ENCODE results near the gene CBX6.
A peak's percentile ranks its signal among the peaks of the same experiment; 100 is the strongest.

Gene CBX6

GRCh38 chr22:38866399-38867123 lies 5.5 kb downstream of the CBX6 start:
- TF ChIP-seq CTCF (conservative IDR thresholded peaks at IDR 0.05; ENCODE audit: low read depth) = no peak
- POLR2A ChIA-PET (ENCODE audit: low non-redundant PET) = no interaction called here
- no peak overlapping the region for H3K27ac ChIP-seq
- no peak for DNase-seq (ENCODE audit: low spot score)
- CTCF ChIA-PET = no interaction called here

GRCh38 chr22:38866024-38866398 lies 6.0 kb downstream of the CBX6 start:
- DNase-seq (ENCODE audit: low spot score) = no peak
- H3K27ac ChIP-seq = no peak overlapping the region; the same call in 1 of the 2 replicates
- CTCF ChIA-PET = no interaction called here
- POLR2A ChIA-PET (ENCODE audit: low non-redundant PET) = no interaction called here
- TF ChIP-seq CTCF (conservative IDR thresholded peaks at IDR 0.05; ENCODE audit: low read depth) = no peak

GRCh38 chr22:38865201-38866023 lies 6.6 kb downstream of the CBX6 start:
- H3K27ac ChIP-seq = peak overlapping the region; percentile 59
- no peak for DNase-seq (ENCODE audit: low spot score)
- CTCF ChIA-PET = interaction anchor here (0.6 kb wide), 1 partner anchor 509 kb away, joined by 3 read pairs; no protein-coding TSS in a partner anchor
- POLR2A ChIA-PET (ENCODE audit: low non-redundant PET) = no interaction called here
- TF ChIP-seq CTCF (conservative IDR thresholded peaks at IDR 0.05; ENCODE audit: low read depth) = no peak

DNA sequence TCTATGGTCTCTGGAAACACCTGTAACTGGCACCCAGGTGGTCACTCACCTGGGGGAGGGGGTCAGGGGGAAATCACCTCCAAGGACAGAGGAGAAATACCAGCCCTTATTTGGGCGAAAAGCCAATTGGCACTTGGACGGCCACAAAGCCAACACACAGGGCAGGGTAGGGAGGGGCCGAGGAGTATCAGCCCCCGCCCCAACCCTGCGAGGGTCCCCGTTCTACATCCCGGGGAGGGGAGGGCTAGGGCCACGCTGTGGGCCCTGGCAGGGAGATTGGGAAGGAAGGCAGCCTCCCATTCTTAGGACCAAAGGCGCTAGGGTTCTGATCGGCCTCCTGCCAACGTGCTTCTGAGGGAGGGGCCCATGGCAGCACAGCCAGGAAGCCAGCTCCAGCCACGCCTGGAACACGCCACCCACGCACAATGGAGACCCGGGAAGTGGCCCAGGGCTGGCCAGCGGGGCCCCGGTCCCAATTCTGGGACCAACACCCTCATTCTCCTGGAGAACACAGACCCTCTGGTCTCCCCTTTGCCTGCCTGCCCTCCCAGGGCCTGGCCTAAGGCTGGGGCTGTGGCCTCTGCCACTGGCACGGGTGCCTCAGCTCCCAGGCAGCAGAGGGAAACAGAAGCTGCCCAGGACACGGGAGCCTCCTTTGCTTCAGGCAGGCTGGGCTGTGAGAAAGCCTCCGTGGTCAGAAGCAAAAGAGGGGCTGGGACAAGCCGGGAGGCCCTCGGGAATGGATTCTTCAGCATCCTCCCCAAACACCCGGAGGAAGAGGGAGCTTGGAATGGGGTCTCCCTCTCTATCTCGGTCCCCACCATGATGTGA lies 7.4 kb downstream of the CBX6 start:
- ChIA-PET CTCF (interaction anchor here (0.6 kb wide), 1 partner anchor 17 kb away, joined by 7 read pairs; no protein-coding TSS in a partner anchor), POLR2A (ENCODE audit: low non-redundant PET) (interaction anchor here (0.5 kb wide), 1 partner anchor 10 kb away, joined by 5 read pairs; no protein-coding TSS in a partner anchor)
- peak overlapping the region; percentile 59 for H3K27ac ChIP-seq
- no peak for TF ChIP-seq CTCF (conservative IDR thresholded peaks at IDR 0.05; ENCODE audit: low read depth)
- no peak for DNase-seq (ENCODE audit: low spot score)

DNA sequence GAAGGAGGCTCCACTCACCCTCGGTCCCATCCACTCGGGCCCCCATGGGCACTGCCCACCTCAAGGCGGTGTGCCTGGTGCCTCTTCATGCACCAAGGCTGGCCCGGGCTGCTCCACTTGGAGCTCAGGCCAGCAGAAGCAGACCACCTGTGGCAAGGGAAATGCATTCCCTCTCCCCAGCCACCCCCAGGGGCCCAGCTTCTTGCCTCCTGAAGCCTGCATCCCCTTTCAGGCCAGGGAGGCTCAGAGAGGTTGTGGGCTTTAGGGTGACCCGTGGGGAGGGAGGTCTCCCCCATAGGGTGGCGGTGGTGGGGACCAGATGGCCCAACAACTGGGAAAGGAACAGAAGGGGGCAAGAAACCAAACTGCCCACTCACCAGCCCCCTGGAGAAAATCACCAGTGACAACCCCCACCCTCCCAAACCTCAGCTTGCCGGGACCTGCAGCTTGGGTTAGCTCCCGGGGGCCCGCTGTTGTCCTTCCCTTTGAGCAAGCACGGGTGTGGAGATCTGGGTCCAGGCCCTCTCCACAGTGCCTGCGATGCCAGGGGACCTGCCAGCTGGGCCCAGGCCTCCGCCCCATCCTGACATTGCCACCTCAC lies 8.4 kb downstream of the CBX6 start:
- POLR2A ChIA-PET (ENCODE audit: low non-redundant PET) = no interaction called here

More for the DNA sequence above, 8.4 kb downstream of the CBX6 start:
- CTCF ChIA-PET = interaction anchor here (0.6 to 0.8 kb wide), 3 partner anchors 18 to 105 kb away, joined by 3 to 7 read pairs (median 6); no protein-coding TSS in a partner anchor
- peak overlapping the region; percentile 59 for H3K27ac ChIP-seq
- no peak for TF ChIP-seq CTCF (conservative IDR thresholded peaks at IDR 0.05; ENCODE audit: low read depth)
- no peak for DNase-seq (ENCODE audit: low spot score)

All from RWPE1 (cell line).